Germinal center (tissue), 1 donor: Measurements from ENCODE around the gene TMPRSS2.

Source experiments
- DNase-seq: peaks from one replicate; pipeline ENCODE4 v3.0.0; 2012; ENCODE audit warnings: mixed read lengths, low spot score

Gene TMPRSS2

DNA sequence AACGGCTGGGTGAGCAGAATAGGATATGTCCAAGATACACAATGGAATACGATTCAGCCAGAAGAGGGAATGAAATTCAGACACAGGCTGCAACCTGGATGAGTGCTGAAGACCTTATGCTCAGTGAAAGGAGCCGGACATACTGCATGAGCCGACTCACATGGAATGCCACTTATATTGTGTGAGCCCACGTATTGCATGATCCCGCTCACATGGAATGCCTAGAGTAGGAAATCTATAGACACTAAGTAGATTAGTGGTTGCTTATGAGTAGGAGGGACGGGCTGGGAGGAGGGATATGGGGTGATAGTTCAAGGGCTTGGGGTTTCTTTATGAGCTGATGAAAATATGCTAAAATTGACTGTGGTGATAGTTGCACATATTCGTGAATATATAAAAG lies 26.8 kb downstream of the TMPRSS2 start:
- DNase-seq = no peak

DNA sequence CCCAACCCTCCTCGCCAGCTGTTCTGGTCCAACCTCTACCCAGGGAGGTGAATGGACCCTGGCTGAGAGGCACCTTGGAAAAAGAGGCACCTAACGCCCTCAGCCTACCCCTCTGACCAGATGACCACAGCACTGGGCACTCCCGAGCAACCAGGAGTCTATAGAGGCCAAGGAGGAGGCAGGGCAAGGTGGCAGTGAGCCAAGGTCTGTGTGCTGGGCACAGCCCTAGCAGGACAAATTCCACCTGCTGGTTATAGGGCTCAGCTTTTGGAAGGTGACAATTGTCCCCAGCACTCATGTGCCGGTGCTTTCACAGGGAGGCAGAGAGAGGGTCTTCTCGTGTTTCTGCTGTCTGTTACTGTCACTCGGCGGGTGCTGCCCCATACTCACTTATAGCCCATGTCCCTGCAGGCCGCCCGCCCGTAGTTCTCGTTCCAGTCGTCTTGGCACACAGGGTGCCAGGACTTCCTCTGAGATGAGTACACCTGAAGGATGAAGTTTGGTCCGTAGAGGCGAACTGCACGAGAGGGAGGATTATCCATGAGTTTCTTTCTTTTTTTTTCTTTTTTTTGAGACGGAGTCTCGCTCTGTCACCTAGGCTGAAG lies 27.8 kb downstream of the TMPRSS2 start:
- DNase-seq = no peak

DNA sequence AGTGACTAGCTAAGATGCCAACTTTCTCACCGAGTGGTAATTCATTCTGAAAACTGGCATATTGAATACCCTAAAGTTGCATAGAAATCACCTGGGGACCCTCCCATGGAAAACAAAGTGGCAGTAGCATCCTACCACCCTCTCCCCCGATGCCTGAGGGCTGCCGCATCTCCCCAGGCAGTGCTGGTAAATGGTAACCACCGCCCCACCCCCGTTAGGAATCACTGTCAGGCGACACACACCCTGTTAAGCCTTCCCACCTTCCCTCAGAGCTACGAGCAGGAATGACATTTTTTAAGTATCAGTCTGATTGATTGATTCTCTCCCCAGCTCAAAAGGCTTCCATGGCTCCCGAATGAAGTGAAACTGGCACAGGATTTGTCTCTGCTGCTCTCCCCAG lies 28.3 kb downstream of the TMPRSS2 start:
- DNase-seq = no peak

DNA sequence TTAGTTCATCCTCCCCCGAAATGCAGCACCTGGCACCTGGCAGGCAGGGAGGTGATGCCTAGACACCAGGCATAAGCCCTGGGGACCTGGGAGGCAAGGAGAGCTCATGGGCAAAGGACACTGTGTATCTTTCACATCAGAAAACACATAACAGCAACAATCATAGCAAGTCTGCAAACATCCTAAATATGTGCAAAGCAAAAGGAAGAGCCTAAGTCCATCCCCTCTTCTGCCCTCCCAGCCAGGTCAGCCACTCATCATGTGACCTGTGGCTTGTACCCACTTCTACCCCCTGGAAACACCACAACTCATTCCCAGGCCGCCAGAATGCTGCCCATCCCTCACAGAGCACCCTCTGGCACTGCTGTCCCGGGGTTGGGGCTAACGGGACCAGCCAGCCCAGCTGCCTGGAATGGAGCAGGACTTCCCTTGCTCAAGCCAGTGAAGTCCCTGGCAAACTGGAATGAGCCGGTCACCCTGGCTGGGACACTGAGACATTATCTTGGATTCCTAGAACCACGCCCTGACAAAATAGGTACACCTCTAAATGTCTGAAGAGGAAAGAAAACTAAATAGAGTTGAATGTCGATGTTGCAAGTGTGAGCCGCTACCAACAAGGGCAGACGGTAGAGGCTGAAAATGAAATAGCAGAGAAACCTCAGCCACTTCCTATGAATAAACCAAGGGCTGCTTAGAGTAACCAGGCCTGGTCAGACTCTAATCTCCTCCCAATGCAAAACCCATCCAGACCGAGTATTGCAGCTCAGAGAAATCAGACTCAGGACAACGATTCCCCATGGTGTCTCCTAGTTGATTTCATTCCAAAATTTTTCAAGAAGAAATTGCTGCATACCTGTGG lies 29.4 kb downstream of the TMPRSS2 start:
- DNase-seq = no peak

DNA sequence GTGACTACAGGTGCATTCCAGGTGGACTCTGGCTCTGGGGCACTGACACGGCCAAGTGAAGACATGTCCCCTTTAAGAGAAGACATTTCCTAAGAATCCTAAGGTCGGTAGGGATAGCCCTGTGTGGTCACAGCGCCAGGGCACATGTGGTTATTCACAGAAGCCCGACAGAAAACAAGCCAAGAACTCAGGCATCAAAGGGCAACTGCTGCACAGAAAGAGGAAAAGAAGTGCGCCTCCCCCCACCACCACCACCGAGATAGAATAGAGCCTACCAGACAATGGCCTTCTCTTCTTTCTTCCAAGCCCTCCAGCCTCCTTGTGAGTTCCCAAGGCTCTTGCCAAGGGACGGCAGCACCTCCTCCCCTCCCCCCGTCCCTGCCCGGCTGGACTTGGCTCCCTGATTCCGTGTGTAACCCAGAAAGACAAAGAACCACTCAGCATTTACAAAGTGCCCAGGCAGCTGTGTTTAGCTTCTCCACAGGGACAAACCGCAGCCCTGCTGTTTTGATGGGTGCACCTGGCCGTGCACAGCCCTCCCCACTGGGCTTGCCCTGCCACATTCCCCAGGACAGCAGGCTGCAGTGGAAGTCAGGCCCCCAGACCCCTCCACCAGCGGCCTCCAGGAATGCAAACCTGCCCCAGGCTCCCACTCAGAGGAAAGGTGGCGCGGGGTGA lies 30.2 kb downstream of the TMPRSS2 start:
- DNase-seq = no peak

DNA sequence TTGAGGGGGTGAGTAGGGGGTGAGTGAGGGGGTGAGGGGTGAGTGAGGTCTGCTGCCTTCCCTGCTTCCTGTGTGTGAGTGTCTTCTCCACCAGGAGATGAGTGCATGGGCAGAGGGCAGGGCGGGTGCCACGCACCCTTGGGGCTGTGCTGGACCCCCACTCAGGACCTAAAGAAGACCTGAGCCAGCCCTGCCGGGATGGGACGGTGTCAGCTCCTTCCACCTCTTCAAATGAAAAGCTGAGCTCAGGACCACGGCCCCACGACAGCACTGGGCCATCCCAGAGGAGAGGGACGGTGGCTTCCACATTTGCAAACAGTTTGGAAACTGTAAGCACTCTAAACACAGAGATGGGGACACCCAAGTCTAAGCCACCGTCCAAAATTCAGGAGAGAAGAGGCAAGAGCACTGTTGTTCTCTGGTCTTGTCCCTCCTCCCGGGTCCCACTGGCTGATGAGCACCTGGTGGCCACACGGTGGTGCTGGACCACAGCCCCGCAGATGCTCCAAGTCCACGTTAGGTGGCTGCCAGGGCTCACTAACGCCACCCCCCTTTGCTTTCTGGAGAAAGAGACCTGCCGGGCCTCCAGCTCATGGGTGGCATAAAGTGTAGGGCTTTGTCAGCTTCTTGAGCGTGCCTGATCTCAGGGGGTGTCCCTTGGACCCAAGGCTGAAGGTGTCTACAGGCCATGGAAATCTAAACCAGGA lies 32.1 kb downstream of the TMPRSS2 start:
- no peak for DNase-seq

DNA sequence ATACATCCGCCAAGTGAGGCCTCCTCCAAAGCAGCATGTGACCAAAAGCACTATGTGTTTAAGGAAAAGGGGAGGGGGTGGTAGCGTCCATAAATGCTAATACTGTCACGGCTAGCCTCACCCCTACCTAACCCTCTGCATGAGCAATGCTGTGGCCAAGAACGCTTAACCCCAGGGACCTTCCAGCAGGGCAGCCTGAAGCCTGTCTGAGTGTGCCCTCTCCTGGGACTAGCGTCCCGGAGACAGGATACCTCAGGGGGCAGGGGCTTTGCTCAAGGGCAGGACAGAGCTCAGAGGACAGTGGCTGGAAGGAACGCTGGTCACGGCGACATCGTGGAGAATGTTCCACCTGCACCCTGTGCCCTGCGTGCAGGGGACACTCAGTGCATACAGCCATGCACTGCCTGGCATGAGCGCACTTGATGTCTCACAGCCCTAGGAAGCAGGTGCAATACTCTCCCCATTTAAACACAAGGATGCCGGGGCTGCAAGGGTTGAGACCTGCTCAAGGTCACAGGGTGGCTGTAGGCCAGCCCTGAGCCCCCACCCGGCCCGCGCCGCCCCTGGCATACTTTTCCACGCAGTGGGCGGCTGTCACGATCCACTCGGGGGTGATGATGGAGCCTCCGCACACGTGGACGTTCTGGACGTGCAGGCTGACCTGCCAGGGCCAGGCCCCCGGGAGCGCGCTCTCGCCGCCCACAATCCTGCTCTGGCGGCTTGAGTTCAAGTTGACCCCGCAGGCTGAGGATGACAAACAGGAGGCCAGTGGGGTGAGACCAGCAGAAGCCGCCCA lies 35.0 kb downstream of the TMPRSS2 start:
- no peak for DNase-seq

DNA sequence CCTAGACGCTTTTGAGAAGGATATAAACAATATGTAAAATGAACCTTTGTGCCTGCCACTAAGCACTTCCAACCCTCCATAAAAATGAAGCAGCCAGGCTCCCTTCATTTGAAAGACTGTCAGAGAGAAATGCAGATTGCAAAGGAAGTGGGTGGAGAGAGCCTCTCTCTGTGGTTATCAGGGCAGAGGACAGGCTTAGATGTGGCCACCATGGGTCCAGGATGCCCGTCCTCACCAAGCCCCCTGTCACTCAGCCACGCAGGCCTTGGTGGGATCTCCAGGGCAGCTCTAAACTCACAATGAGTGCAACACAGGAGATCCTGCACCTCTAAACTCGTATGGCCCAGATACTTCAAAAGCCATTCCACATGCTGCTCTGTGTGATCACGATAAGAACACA lies 37.9 kb downstream of the TMPRSS2 start:
- DNase-seq = no peak

DNA sequence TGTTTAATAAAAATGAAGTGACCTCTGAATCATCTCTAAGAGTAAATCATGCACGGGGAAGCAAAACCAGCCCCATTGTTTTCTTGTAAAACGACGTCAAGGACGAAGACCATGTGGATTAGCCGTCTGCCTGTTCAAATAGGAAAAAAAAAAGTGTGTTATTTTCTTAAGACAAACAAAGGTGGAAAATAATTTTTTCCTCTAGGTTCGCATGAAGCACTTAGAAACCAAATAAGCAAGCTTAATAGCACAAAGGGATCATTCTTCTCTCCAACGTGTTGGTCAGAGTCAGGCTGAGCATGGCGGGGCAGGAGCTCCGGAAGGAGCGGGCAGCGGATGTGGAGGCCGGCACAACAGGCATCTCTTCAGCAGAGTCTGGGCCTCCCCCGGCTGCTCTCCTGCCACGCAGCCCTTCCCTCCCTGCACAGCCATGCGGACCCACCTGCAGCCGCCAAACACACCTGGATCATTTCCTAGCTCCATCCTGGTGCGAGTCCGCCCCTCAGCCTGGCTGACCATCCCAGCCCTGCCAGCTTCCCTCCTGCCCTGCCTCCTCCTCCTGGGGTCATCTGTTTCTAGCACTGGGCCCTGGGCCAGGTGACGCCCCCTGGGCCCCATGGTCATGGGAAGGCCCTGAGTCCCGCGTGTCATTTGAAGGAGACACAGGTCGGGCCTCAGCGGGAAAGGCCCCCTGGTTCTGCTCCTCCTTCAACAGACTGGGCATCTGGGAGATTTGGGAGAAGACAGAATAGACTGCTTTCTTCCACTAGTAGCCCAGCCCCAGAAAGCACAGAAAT lies 41.7 kb downstream of the TMPRSS2 start:
- DNase-seq = no peak

DNA sequence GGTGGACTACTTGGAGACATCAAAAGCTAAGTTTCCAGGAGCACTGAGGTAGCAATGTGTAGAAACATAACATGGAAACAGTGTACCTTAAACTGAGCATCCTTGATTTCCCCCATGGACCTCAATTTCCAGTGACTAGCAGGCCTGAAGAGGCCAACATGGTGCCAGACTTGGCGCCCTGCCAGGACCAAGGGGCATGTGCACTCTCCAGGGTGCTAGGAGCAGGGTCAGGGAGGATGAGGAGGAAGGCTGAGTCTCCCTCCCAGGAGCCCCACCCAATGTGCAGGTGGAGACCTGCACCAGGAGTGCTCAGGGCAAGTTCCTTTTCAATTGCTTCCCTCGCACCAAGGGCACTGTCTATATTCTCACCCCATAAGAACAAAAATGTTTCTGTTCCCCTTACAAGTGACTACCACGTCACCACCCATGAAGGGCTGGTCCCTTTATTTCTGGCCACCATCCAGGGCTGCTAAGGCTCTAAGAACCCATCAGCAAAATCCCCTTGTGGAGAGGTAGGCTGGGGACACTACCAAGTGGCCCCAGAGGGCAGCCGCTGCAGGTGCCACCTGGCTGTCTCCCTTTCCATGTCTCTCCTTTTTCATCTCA lies 42.7 kb downstream of the TMPRSS2 start:
- no peak for DNase-seq

DNA sequence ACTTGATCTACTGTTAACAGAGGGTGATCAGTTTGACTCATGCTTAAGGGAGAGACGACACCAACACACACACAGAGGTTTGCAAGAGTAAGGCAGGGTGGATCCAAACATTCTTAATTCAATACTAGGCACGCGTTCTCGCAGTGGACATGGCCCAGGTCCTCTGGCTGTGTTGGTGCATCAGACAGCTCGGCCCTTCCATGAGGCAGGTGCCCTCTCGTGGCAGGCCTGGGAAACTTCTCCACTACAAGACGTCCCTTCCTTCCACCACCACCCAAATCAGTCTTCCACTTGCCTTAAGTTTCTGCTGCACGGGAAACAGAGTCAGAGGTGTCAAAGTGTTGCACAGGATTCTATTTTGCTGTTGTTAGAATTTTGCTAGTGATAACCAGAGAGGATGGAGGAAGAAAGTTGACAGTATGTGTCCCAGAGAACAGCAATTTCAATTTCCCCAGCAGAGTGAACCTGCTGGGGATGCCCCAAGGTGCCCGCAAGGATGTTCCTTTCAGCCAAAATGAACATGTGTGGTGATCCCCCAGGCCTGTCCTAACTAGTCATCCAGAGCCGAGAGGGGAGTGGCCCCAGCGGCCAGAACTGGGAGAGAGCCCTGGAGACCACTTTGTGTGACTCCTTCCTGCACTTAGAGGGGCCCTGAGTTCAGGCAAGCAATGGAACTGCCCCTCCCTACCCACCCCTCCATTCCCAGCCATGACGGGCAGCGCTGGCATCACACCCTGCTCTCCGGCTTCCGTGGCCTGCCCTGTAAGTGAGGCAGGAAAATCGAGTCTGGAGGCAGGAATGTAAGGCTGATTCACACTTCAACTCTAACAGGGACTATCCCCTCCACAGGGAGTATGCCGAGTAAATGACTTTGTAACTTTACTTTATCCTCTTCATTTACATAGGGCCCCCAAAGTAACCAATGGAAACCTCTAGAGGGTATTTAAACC lies 47.1 kb downstream of the TMPRSS2 start:
- DNase-seq = peak; percentile 65

DNA sequence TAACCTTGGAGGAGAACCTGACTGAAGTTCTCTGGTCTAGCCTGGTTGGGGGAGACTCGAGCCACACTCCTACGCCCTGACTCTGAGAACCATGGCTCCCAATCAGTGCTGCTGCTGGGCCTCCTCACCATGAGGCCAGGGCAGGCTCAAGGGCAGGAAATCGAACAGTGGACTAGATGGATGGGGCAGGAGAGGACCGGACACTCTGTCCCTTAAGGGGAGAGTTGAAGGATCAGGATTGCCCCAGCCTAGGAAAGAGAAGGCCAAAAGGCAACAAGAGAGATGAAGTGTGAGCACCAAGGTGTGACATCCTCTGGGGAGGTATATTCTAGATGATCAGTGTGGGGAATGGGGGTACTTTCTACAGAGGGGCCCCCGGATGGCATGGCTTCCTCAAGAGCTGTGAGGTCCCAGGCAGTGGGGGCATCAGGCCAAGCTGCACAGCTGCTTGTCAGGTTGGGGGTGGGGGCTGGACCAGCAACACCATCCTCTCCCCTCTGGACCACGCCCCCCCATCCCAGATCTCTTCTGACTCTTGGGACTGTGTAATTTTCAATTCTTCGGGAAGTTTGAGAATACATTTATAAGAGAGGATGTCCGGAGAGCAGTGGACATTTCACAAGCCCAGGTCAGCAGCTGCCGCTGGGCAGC lies 47.9 kb downstream of the TMPRSS2 start:
- no peak for DNase-seq

DNA sequence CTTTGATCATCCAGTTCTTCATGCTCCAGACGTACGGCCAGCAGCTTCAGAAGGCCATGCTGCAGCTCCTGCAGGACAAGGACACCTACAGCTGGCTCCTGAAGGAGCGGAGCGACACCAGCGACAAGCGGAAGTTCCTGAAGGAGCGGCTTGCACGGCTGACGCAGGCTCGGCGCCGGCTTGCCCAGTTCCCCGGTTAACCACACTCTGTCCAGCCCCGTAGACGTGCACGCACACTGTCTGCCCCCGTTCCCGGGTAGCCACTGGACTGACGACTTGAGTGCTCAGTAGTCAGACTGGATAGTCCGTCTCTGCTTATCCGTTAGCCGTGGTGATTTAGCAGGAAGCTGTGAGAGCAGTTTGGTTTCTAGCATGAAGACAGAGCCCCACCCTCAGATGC lies 49.4 kb downstream of the TMPRSS2 start:
- DNase-seq = no peak

DNA sequence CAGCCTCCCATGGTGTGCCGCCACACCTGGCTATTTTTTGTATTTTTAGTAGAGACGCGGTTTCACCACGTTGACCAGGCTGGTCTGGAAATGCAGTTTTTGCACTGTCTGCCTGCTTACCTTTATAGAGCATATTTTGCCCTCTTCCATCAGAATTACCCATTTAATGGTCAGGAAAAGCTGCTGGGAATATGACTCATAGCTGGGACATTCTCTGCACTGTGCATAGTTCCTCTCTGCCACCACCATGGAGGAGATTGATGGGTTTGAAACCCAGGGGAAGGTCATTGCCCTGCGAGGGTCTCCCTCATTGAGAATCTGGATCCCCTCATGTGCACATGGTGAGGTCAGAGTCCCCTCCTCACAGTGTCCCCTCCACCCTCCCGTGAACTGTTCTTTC lies 49.8 kb downstream of the TMPRSS2 start:
- no peak for DNase-seq

DNA sequence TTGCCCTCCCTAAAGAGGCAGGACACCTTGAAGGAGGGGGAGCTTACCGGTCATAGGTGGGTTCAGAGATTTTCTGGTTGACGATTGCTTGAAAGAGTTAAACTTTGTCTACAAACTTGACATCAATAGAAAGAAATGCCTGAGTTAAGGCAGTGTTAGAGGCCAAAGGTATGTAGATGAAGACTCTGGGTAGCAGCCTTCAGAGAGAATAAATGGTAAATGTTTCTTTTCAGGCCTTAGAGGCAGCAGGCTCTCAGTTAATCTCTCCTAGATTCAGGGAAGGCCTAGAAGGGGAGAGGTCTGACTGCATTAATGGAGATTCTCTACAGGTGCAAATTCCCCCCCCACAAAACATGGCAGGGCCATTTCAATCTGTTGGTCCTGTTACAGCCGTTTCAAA lies 54.2 kb downstream of the TMPRSS2 start:
- DNase-seq = no peak

DNA sequence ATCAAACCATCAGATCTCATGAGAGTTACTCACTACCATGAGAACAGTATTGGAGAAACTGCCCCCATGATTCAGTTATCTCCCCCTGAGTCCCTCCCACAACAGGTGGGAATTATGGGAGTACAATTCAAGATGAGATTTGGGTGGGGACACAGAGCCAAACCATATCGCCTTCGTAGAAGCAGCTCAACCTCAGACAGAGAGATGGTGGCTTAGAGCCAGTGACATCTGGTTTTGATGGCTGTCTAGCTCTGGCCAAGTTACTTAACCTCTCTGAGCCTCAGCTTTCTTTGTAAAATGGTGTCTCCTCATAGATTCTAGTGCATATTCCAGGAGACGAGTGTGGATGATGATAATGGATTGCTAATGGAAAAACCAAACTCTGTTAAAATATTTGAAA lies 54.8 kb downstream of the TMPRSS2 start:
- no peak for DNase-seq

DNA sequence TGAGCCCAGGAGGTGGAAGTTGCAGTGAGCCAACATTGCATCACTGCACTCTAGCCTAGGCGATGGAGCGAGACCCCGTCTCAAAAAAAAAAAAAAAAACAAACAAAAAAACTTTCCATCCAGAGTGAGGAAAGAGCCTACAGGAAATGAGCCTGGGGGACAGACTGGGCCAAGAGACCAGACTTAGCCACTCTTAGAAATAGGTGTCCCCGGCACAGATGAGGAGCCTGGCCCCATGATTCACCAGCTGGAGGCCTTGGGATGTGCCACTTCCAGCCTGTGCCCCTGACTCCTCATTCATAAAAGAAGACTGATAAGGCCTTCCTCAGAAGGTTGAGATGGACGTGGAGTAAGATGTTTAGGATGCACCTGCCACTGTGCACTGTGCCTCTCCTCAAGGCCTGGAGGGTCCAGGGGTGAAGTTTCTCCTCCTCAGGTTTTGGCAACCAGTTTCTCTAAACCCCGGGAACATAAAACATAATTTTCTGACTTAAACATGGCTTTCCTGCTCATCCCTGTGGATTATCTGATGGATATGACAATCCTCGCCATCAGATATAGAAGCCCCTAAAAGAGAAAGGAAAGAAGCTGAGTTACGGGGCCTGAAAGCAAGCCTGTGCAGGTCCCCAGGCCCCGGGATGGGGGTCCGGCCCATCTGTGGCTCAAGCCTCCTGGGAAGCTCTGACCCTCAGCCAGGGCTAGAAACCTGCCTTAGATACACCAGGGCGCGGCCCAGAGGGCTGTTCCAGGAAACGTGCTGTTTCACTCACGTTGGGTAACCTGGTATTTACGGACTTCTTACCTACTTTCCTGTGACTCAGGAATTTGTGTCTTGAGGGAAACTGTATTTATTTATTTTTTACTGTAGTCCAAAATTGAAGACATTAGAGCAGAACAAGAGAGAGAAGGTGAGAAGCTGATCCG lies 55.9 kb downstream of the TMPRSS2 start:
- DNase-seq = no peak

DNA sequence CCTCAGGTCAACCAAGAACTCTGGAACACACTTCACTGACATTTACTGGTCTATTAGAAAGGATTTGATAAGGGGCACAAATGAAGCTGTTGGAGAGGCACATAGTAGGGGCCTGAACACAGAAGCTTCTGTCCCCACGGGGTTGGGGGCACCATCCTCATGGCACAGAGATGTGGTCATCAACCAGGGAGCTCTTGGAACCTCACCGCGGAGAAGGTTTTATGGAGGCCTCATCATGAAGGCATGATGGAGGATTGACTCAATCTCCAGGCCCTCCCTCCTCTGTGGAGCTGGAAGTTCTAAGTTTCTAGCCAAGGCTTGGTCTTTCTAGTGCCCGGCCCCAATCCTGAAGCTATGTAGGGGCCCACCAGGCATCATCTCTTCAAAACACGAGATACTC lies 58.3 kb downstream of the TMPRSS2 start:
- no peak for DNase-seq
